ENCODE measurements around the gene RALGAPA2.

DNA sequence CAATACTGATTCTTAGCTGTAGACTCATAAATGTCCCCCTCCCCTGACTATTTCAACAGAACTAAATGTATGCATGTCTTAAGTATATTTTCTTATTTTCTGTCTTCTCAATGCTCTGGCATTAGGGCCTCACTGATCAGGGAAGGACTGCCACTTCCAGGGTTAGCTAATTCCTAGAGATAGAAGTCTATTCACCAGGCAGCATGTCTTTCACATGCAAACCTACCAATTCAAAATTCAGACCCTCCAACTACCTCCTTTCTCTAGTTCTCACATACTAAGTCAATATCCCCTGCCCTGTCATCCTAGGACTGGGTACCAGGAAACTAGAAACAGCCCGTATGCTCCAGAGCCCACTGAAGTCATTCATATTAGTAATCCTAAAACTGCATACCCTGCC lies 132.3 kb downstream of the RALGAPA2 start:
- TF ChIP-seq, protein P1, sequence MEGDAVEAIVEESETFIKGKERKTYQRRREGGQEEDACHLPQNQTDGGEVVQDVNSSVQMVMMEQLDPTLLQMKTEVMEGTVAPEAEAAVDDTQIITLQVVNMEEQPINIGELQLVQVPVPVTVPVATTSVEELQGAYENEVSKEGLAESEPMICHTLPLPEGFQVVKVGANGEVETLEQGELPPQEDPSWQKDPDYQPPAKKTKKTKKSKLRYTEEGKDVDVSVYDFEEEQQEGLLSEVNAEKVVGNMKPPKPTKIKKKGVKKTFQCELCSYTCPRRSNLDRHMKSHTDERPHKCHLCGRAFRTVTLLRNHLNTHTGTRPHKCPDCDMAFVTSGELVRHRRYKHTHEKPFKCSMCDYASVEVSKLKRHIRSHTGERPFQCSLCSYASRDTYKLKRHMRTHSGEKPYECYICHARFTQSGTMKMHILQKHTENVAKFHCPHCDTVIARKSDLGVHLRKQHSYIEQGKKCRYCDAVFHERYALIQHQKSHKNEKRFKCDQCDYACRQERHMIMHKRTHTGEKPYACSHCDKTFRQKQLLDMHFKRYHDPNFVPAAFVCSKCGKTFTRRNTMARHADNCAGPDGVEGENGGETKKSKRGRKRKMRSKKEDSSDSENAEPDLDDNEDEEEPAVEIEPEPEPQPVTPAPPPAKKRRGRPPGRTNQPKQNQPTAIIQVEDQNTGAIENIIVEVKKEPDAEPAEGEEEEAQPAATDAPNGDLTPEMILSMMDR (conservative IDR thresholded peaks at IDR 0.05; ENCODE audit: low read depth, low read length) = no peak
- no peak for TF ChIP-seq EZH2 (IDR thresholded peaks at IDR 0.05; ENCODE audit: low read length, unreplicated experiment)
- no peak for TF ChIP-seq EZH2phosphoT487 (IDR thresholded peaks at IDR 0.05; ENCODE audit: borderline replicate concordance, low read length)
